Measurements from ENCODE around the gene ARID4A.
A peak's percentile ranks its signal among the peaks of the same experiment; 100 is the strongest.
"Not testable (repeated sequence)": the region's sequence is repeated elsewhere in the genome, so short reads cannot be mapped to it uniquely, and the experiment has no call there.

ARID4A gene

GRCh38 chr14:58362272-58362671, 63.9 kb downstream of the ARID4A start:
- DNase-seq (ENCODE audit: low spot score) = not testable (repeated sequence)

DNA sequence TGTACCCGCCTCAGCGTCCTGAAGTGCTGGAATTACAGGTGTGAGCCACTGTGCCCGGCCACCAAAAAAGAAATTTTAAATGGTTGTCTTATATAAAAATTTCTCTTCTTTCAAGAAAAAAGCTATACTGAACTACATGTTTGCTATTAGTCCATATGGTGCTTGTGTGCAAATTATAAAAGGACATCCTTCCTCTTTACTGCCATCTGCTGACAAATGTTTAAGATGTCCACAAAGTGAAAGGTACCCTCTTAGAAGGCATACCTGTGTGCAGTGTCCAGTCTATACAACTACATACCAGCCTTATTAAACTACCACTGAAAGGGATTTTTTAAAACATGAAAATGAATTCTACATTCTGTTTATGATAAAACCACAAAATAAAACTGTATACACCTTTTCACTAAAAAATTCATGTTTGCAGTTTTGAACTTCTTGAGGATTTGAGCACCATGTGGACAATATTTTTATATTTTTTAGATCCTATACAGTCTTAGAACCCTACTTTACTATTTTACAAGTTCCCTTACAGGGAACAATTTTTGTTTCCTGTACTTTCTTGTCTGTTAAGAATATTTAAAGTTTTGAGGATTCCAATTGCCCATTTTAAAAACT, 64.5 kb downstream of the ARID4A start:
- DNase-seq (ENCODE audit: low spot score) = no peak

DNA sequence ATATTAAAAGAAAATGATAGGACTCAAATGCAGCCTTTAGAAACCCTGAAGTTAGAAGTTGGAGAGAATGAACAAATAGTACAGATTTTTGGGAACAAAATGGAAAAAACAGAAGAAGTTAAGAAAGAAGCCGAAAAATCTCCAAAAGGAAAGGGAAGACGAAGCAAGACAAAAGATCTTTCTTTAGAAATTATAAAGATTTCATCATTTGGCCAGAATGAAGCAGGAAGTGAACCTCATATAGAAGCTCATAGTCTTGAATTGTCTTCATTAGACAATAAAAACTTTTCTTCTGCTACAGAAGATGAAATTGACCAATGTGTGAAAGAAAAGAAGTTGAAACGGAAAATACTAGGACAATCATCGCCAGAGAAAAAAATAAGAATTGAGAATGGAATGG, 66.0 kb downstream of the ARID4A start:
- no peak for DNase-seq (ENCODE audit: low spot score)

DNA sequence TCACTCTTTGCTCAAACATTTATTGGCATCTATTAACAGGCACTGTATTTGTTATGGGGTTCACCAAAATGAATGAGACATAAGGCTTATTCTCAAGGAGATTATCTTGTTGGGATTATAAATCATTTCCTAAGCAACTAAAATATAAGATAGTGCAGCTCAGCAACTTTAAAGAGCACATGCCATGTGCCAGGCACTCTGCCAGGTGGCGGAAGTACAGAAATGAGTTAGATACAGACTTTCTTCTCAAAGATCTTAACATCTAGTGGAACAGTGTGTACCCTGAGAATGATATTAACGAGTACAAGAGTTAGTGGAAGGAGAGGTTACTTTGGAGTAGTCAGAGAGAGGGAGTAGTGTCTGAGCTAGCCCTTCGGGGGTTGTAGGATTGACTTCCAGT, 68.9 kb downstream of the ARID4A start:
- no peak for DNase-seq (ENCODE audit: low spot score)

DNA sequence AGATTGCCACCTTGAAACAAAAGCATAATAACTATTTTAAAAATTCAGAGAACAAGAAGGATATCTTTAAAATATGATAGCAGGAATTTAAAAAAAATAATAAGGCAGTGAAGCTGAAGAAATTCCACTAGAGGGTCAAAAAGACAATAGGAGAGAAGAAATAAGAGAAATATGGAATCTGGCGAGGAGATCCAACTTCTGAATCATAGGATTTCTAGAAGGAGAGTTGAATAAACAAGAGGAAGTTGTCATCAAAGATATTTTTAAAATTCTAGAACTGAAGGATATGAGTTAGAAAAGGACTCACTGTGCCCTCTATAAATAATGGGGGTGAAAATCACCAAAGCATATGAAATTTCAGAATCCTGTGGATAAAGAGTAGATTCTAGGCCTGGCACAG, 70.6 kb downstream of the ARID4A start:
- DNase-seq (ENCODE audit: low spot score) = no peak

- DNase-seq (ENCODE audit: low spot score) = no peak
These were observed 78.4 kb downstream of the ARID4A start for GRCh38 chr14:58376791-58377190.

GRCh38 chr14:58390830-58391229, 92.5 kb downstream of the ARID4A start:
- no peak for DNase-seq (ENCODE audit: low spot score)

DNA sequence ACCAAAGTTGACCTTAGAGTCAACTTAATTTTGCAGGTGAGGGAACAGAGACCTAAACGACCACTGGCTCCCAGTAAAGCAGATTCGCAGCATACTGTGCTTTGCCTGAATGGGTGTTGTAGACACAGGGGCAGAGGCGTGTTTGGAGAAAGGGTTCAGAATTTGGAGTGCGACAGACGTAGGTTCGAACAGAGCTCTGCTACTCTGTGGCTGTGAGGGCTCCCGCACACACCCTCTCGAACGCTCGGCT, 97.1 kb downstream of the ARID4A start:
- no peak for DNase-seq (ENCODE audit: low spot score)

DNA sequence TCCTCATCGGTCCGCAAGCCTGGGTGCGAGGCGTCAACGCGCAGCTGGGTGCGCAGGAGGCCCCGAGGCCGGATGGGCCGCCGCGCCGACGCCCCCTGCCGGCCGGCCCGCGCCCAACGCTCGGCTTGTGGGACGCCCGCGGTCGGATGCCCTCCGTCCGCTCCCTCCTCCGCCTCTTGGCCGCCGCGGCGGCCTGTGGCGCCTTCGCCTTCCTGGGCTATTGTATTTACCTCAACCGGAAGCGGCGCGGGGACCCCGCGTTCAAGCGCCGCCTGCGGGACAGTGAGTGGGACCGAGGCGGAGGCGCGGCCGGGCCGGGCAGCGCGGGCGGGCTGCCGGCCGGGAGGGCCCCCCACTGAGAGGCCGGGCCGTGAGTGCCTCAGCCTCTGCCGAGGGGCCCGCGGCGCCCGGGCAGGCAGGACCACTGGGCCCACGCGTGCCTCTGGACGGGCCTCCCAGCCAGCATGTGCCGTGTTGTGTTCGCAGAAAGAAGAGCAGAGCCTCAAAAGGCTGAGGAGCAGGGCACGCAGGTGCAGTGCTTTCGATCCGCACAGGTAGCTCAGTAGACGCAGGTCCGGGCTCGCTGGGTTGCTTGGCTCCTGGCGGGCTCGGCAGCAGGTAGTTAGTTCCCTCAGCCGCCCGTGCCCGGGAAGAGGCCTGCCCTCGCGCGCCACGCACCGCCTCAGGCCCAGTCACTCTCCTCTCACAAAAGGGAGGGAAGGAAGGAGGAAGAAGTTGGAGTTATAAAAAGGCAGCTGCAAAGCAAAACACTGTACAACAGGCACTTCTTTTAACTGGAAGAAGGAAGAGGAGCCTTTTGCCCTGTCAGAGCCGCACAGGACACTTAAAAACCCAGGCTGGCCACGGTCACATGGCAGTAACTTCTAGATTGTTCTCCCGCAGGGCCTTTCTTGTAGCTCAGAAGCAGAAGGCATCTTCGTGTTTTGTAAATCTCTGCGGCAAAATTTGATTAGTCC, 97.7 kb downstream of the ARID4A start, which contains the start of gene TOMM20L:
TSS of gene TOMM20L (plus strand) at position 119 of the 977 bp plus-strand sequence. CDS start at position 147, 28 bp downstream.
- DNase-seq (ENCODE audit: low spot score) = peak; percentile 96

DNA sequence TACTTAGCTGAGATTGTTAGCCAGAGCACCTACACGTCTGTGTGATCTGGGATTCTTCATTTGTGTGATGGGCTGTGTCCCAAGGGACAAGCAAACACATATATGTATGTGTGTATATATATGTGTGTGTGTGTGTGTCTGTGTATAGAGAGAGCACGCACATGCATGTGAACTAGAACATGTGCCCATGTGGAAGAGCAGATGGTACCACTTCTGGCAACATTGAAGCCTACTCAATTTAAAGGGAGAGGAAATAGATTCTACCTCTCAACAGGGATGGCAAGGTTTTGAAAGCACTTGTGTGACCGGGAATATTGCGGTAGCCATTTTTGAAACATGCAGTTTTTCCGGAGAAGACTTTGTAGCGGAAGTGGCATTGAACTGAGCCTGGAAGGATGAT, 98.8 kb downstream of the ARID4A start:
- no peak for DNase-seq (ENCODE audit: low spot score)

DNA sequence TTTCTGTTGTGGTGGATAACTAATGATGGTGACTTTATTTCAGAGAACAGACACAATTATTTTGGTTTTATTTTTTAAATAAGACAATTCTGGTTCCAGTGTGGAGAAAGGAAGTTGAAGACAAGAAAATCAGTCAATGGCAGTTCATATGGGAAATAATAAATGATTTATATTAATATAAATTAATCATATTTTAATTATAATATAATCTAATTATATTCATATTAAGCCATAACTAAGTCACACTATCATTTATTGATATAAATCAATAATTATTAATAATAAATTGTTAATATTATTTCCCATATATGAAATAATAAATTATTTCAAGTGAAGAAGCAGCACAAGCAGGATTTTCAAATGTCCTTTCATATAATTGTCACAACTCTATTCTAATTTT, 100.1 kb downstream of the ARID4A start:
- no peak for DNase-seq (ENCODE audit: low spot score)

- no peak for DNase-seq (ENCODE audit: low spot score)
These were observed 100.5 kb downstream of the ARID4A start for GRCh38 chr14:58398895-58399294.

DNA sequence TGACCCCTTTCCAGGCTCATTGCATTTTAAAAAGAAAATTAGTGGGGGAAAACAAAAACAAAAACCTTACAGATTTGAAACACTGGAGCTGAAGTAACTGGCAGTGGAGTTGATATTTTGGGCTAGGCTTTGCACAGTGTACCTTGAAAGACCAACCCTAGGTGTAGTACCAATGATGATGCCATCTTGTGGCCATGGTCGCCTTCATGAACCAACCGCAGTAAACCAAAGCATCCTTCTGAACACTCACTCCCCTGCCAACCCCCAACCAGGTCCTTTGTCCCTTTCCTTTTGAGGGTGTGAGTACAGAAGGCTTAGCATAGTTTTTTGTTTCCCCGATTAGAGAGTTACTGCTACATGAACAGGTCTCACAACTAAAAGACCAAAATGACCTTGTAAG, 103.2 kb downstream of the ARID4A start:
- no peak for DNase-seq (ENCODE audit: low spot score)

DNA sequence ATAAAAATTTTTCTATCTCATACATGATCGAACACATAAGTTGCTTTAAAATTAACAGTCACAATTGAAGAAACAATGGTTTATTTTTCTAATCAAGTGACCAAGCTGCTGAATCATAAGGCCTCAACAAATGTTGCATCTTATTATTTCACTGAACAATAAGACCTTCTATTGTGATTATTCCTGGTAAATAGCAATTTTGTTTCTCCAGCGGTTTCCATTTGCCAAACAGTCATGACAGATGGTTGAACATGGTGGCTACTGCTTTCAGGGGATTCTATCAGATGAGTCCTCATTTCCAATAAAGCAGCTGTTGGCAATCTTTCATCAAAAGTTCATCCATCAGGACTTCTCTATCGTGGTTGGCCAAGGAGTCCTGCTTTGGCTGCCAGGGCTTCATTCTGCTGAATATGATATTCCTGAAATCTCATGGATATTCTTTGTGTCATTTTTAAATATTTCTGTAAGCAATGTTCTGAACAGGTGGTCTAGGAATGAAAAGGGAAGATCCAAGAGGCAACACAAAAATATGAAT, 110.4 kb downstream of the ARID4A start:
- DNase-seq (ENCODE audit: low spot score) = no peak

GRCh38 chr14:58414845-58415244, 116.5 kb downstream of the ARID4A start:
- DNase-seq (ENCODE audit: low spot score) = no peak

DNA sequence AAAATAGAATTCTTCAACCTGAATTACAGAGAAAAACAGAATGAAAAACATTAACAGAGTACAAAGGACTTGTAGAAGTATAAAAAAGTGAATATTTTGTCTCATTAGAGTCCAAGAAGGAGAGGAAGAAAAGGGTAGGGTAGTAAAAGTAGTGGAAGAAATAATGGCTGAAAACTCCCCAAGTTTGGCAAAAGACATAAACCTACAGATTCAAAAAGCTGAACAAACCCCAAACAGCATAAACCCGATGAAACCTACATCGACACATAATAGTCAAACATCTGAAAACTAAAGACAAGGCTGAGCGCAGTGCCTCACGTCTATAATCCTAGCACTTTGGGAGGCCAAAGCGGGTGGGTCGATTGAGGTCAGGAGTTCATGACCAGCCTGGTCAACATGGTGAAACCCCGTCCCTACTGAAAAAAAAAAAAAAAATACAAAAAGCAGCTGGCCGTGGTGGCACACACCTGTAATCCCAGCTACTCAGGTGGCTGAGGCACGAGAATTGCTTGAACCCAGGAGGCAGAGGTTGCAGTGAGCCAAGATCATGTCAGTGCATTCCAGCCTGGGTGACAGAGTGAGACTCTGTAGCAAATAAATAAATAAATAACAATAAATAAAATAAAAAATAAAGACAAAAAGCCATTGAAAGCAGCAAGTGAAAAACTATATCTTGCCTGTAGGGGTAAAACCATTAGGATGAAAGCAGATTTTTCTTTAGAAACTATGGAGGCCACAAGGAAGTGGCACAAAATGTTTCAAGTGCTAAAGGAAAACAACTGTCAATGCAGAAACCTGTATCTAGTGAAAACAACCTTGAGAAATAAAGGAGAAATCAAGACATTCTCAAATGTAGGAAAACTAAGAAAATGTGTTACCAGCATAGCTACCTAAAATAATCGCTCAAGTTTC, 117.5 kb downstream of the ARID4A start:
- no peak for DNase-seq (ENCODE audit: low spot score)

GRCh38 chr14:58416934-58417333, 118.6 kb downstream of the ARID4A start:
- not testable (repeated sequence) for DNase-seq (ENCODE audit: low spot score)
